GF-D8 (cell line): ENCODE measurements around the gene SUCLG2.

Experiments
- DNase-seq: peaks from one replicate; lab custom pipeline; 2025; lab: John Stamatoyannopoulos, UW

SUCLG2 gene

DNA sequence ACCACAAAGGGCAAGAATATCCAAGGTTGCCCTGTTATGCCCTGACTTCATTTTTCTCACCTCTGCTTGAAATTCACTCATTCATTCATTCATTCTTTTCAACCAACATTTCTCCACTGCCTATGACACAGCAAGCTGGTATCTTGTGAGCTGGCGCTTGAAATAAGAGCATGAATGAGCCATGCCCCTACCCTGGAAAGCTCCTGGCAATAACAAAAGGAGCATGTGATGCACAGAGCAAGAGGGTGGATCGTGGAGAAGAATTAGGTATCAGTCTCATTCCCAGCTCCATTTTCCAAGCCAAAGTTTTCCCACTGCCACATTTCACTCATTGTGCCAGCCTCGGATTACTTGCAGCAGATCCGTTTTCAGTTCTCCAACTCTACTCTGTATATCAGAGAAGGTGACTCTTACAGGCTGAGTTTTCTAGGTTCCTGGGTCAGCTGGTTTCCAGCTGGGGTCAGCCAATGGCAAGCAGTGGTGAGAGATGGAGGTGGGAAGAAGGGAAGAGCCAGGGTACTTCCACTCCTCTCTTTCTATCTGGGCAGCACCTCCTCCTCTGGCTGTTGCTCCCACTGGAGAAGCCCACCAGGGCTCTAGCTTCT is 144.8 kb downstream of the SUCLG2 start:
- DNase-seq = no peak

- DNase-seq = no peak
Observed at GRCh38 chr3:67507584-67507983, 146.8 kb downstream of the SUCLG2 start.

- DNase-seq = no peak
Observed at GRCh38 chr3:67500709-67501108, 153.7 kb downstream of the SUCLG2 start.

- no peak for DNase-seq
Observed at GRCh38 chr3:67497746-67498145, 156.7 kb downstream of the SUCLG2 start.

DNA sequence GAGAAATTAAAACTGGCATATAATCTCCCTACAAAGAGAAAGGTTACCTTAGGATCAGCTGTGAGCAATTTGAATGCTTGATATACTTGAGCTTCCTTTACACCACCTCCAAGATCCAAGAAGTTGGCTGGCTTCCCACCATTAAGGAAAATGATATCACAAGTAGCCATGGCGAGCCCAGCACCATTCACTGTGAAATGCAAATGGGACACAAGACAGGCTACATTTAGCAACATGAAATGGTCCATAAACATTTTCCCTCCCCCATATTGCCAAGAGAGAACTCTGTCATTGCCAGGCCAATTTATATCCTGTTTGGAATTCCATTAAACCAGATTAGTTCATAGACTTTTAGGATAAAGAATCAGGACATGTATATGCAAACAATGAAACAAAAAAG is 158.7 kb downstream of the SUCLG2 start:
- DNase-seq = no peak

- no peak for DNase-seq
Observed at GRCh38 chr3:67493808-67494207, 160.6 kb downstream of the SUCLG2 start.

- DNase-seq = no peak
Observed at GRCh38 chr3:67490658-67491057, 163.8 kb downstream of the SUCLG2 start.

- no peak for DNase-seq
Observed at GRCh38 chr3:67489816-67490215, 164.6 kb downstream of the SUCLG2 start.

DNA sequence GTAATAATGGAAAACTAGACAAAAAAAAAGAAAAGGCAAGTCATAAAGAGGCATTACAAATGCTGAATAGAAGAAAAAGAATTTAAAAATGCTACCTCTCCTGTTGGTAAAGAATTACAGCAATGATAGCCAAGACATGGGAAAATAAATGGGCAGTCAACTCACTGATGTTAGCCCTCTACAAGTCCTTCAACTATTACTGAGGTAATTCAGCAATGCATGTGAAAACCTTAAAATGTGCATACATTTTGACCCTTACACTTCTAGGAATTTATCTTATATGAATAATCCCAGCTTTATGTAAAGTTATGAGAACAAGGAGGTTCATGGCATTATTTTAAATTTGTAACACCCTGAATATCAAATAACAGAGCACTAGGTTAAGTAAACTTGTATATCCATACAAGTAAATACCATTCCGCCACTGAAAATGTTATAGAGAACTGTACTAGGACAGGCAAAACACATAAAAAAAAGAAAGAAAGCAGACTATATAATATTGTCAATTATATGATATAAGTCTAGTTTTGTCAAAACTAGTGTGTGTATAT is 166.8 kb downstream of the SUCLG2 start:
- DNase-seq = no peak

DNA sequence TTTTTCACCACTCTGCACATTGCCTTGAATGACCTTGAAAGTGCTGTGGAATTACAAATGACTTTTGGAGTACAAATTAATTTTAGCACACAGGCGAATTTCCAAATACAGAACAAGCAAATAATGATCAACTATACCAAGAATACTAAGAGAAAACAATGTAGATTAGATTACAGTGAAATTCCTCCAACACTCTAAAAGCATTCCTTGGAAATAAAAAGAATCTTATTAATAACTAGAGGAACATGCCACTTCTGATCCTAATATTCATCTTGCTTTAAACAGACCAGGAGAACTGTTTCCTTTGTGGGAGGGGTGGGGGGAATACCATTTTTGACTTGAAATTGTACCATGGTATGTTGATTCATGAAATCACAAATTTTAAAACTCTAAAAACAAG is 167.5 kb downstream of the SUCLG2 start:
- DNase-seq = no peak

DNA sequence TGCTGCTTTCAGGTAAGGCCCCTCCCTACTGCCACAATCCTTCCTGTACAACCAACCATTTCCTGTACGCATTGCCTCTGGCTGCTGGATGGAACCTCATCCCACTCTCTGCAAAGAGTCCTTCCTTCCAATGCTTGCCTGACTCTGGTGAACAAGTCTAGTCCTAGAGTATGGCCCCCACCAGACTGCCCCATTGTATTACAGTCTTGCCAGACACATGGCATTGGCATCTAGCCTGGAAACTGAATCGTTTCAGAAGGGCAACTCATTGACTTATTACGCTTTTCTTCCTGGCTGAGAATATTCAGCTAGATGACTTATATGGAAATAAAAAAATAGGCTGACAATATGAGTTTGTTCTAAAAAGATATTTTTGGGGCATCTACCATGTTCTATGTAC is 170.3 kb downstream of the SUCLG2 start:
- no peak for DNase-seq

DNA sequence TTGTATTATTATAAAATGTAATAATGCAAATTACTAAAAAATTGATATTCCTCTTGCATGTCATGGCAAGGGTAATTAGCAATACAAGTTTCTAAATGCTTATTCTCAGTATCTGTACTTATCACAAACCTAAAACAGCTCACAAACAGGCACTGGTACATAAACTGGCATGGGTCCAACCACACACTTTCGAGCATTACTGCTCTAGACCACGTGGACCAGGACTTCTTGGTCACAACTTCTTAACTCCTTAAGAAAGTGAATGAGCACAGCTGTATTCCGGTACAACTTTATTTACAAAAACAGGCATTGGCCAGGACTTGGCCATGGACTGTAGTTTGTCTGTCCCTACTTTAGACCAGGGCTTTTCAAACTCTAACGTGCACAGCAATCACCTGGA is 173.3 kb downstream of the SUCLG2 start:
- DNase-seq = no peak

- no peak for DNase-seq
Observed at GRCh38 chr3:67478423-67478822, 176.0 kb downstream of the SUCLG2 start.

DNA sequence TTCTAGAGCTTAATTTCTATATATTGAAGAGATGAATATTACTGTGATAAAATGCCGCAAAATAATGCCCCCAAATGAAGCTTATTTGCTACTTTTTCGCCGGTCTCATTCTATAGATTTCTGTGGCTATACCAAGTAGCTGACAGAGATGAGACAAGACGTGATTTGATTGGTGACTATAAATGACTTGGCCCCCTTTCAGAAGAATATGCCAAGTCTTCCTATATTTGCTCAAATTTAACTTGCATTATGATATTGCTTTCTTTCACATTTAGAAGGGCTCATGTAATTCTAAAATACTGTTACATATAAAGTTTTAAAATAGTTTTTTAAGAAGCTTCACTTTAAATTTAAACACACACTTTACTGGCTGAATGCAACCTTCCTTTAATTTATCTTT is 180.1 kb downstream of the SUCLG2 start:
- no peak for DNase-seq

- DNase-seq = no peak
Observed at GRCh38 chr3:67472674-67473201, 181.7 kb downstream of the SUCLG2 start.

DNA sequence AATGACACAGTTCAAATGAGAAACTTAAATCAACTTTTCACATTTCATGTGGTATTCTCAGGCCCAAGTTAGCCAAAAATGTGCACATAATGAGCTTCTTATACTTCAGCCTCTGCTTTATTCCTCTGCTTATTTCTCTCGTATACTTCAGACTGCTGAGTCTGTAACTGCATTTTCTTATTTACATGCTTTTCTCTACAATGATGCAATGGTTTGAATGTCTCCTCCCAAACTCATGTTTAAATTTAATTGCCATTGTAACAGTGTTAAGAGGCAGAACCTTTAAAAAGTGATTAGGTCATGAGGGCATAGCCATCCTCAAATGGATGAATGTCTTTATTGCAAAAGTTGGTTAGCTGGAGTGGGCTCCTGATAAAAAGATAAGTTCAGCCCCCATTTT is 184.2 kb downstream of the SUCLG2 start:
- no peak for DNase-seq

DNA sequence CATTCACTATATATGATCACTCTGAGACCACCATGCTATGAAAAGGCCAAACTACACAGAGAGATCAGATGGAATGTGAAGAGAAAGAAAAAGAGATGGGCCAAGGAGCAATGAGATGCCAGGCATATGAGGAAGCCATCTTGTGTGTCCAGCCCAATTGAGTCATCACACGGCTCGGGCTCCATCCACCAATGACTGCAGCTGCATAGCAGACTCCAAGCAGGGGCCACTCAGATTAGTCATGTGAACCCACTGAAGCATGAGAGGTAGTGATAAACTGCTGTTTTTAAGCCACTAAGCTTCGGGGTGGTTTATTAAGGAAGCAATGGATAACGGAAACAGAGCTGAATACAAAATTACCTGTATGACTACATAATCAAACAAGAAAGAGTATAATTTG is 185.9 kb downstream of the SUCLG2 start:
- no peak for DNase-seq

DNA sequence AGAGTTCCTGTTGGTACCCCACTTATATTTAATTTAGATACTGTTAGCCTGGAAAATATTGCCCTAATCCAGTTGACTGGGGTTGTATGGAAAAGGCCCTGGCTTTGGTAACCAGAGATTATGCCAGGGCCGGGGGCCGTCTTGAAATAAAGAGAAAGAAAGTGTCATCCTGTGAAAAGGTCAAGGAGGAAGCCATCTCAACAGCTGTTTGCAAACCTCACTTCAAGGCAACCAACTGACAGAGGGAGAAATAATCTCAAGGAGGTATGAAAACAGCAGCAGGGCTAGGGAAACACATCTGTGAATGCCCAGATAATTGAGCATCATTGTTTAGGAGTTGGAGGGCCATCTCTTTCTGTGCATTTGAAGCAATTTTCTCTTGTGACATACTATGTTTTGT is 190.8 kb downstream of the SUCLG2 start:
- no peak for DNase-seq

DNA sequence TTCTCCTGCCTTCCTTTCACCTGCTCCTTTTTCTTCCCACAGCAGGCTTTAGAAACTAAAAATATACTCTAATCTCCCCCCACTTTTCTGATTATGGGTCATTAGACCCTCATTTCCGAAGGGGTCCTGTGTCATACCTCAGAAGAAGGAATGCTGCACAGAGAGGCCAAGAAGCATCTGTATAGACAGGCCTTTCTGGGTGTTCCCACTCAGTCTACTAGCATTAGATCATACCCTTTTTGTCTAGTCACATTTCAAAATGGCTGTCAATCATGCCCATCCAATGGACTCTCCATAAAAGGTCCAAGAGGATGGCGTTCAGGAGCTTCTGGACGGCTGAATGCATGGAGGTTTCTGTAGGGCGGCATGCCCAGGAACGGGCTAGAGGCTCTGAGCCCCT is 192.2 kb downstream of the SUCLG2 start:
- DNase-seq = no peak

DNA sequence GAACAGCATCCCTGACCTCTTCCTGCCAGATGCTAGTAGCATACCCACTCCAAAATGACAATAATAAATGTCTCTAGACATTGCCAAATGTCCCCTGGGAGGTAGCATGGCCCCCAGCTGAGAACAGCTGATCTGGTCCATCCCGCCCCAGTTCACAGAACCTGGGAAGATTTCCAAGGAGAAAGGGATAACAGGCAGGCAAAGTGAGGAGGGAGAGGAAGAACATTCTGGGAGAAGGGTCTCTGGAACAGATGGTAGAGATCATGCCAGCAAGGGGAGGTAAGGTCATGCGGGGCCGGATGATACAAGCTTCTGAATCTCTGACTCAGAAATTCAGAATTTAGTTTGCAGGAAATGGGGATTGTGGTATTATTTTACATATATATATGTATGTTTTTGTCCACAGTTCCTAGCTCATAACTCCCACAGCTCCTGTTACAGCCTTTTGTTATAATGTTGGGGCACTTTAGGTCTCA is 192.7 kb downstream of the SUCLG2 start:
- no peak for DNase-seq

GRCh38 chr3:67460841-67461510 is 193.4 kb downstream of the SUCLG2 start:
- no peak for DNase-seq

GRCh38 chr3:67459796-67460195 is 194.6 kb downstream of the SUCLG2 start:
- no peak for DNase-seq

- no peak for DNase-seq
Observed at GRCh38 chr3:67458896-67459530, 195.4 kb downstream of the SUCLG2 start.
